IPS DF 4.7 (cell line): ENCODE data around the gene DAB2IP.

Source experiments
- DNase-seq: peaks from one replicate; pipeline ENCODE4 v3.0.0-alpha.2; 2013; ENCODE audit warnings: low spot score; ENCODE audit errors: extremely low read depth

The DAB2IP gene

DNA sequence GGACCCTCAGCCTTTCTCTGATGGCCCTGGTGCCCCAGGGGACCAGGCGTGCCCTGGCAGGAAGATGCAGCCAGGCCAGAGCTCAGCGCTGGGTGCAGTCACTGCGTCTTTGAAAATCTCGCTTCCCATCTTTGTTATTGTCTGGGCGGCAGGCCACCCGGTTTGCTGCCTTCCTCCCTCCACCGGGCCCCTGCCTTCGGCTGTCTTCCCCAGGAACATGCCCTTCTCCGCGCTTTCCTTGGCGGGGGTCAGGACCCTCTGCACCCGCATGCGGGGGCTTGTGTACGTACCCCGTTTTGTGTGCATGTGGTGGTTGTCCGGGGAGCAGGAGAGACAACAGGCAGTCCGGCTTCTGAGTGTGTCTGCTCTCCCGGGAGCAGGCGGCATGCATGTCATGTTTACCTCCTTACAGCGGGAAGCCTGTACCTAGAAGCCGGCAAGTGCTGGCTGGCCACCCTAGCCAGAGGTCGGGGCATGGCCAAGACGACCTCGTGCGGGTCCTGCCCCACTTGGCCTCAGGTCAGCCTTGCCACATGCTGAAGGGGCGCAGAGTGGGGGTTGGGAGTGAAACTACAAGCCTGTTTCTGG, 49.5 kb downstream of the DAB2IP start:
- no peak for DNase-seq

DNA sequence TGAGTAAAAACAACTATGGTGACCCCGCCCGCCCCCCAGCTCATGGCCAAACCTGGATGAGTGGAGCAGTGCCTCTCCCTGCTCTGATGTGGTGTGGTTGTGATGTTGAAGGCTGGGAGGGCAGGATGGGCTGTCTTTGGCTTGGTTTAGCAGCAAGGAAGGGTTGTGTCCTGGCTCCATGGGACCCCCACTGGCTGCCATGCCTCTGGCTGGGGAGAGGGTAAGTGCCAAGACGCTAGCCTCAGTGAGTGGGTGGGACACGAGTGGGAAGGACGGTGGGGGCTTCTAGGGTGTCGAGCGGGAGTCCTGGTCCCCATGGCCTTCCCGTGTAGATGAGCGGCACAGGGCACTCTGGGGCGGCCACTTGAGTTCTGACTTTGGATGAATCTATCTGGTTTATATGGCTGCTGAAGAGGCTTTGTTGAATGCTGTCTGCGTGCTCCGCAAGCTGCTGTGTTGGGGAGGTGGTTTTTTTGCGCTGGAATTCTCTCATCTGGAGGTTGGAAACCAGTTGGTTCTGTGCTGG, 50.4 kb downstream of the DAB2IP start:
- DNase-seq, result no peak

DNA sequence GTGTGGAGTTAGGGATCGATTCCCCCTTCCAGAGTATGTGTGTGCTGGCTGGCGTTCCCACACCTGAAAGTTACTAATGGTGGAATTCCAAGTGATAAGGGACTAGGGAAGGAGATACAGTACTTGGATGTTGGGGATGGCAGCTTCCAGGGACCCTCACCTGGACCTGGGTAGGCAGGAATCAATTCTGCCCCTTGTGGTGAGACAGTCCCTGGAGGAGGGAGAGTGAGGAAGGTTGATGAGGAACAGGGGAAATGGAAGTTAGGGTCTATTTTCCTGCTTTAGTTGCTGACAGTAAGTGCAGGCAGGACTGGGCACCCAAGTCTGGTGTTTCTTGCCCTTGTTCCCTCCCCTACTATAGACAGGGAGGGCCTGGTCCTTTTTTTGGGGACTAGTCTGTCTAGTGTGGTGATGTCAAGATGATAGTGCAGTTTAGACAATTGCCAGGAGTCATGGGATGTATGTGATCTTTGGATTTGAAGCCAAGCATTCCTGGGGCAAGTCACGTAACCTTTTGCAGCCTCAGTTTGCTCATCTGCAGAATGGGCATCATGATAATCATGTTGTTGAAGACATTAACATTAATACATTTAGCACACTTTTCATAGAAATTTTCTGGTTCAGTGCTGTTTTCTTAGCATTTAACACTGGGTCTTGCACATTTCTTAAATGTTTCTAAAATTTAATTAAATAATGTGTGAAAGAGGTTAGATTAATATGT, 51.7 kb downstream of the DAB2IP start:
- DNase-seq, result no peak

DNA sequence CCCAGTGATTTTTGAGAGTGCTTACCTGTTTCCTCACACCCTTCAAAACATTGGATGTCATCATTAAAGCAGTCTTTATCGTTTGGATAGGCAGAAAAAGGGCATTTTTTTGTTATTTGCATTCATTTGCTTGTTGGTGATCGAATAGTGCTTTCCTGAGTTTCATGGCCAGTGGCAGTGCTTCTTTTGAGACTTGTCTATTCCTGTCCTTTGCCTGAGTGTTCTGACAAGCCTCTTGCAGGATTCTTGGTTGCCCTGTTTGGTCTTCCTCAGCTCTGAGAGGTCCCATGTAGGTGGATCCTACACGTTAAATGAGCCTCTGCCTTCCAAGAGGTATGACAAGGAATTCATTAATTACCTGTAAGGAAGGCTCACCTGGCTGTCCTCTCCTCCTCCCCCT, 52.8 kb downstream of the DAB2IP start:
- DNase-seq, result no peak

- no peak for DNase-seq
Observed at GRCh38 chr9:121706149-121706750, 54.8 kb downstream of the DAB2IP start.

DNA sequence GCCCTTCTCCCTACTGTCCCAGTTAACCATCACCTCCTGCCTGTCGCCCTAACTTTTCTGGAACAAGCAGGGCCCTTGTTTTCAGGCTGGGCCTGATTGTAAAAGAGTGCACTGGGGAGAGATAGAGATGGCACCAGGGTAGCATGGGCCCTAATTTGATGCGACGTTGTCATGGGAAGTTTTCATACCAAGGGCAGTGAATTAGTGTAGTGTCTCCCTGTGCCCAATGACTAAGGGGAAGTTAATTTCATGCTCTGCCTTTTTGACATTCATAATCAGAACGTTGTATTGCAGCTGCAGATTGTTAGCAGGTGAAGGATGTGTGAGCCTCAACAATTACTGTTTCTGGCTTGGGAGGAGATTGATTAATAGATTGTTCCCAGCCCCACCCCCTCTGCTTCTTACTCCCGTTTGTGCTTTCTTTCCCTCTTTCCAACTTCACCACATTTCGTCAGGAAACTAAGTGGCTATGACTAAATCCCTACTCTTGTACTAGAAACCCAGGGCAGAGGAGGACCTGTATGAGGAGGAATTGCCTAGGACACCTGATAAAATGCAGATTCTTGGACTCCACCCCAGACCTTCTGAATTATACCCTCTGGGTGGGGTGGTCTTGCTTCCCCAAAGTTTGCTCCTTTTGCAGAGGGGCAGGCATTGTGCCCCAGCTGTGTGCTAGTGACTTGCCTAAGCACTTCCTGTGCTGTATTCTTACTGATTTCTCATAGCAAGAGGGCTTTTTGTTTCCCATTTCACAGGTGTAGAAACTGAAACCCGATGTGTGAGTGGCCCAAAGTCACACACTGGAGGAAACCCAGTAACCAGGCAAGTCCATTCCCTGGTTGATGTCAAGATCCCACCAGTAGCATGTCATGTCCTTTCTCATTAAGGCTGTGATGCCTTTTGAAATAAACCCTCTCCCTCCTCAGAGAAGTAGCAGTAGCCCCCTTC, 56.3 kb downstream of the DAB2IP start:
- no peak for DNase-seq

DNA sequence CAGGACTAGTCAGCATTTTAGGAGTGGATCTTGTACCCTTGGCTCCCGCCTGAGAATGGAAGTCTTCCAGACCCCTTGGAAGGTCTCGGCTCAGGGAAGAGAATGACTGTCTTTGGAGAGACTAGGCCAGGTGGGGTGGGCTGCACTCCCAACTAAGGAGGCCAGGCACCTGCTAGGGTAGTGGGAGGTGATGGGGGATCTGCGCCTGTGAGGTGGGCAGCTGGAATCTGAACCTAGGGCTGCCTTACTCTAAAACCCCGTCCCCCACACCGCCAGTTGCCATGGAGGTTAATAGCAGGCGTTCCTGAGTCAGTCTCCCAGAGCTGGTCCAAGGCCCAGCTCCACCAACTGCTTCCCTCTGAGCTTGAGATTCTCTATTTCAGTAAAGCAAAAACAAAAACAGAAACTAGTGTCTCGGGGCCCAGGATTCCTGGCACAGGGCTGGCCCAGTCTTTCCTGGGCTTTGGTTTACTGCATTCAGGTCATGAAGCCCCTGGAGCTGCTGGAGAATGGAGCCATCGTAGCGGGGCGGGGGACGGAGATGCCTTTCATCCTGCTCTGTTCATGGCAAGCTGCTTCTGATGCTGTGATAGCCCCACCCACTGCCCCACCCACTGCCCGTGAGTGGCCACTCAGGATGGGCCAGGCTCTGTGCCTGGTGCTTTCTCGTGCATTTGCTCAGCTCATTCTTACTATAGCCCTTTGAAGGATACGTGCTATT, 57.5 kb downstream of the DAB2IP start:
- DNase-seq, result no peak

GRCh38 chr9:121709798-121710197, 58.4 kb downstream of the DAB2IP start:
- DNase-seq, result no peak

DNA sequence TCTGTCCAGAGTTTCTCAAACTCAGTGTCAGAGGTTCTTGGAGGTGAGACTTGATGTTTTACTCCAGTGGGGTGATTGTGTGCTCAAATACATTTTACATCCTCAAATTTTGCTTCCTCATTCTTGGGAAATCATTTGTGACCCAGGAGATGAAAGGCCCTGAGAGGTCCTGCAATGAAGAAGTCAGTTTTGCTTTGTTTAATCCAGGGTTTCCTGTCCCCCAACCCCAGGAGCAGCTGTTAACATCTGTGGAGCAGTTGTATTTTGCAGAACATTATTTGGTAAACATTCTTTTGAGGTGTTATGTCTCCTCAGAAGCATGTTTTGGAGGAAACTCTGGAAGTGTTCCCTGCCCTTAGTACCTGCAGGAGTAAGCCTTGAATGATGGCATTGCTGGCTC, 59.8 kb downstream of the DAB2IP start:
- DNase-seq, result no peak

DNA sequence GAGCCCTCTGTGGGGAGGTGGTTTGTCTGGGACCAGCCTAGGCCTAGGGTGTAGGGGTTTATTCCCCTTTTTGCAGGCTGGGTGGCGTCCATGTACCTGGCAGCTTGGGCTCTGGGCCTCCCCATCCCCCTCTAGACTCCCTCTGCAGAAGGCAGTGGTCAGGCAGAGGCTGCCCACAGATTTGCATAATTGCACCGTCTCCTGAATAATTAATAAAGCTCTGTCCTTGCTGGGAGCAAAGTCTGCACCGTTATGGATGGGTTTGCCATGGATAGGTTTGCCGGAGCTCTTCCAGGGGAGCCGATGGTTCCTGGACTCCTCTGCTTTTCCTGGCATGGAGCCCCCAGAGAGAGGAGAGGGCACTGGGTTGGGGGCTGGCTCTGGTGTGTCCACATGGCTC, 60.4 kb downstream of the DAB2IP start:
- no peak for DNase-seq

DNA sequence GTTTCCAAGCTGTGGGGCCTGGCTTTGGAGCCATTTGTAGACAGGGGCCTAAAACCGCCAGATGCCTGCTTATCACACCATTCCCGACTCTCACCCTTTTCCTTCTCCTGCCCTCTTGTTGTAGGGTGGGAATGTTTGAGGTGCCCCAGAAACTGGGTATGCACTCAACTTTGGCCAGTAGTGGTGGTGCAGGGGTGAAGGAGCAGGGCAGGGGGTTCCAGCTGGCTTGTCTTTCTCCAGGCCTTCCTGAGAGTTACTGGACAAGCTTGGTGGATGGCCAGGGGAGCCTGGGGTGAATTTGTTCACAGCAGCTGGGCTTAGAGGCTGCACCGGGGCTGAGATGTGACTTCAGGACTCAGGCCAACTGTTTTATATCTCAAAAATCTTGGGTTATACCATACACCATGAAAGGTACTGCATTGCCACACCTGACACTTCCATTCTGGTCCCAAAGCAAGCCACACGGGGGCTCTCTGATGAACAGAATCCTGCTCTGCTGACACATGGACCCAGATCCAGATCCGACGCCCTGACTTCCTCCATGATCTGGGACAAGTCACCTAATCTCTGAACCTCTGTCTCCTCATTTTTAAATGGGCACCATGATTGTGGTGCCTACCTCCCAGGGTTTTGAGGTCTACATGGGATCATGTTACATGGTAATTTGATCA, 62.1 kb downstream of the DAB2IP start:
- no peak for DNase-seq

DNA sequence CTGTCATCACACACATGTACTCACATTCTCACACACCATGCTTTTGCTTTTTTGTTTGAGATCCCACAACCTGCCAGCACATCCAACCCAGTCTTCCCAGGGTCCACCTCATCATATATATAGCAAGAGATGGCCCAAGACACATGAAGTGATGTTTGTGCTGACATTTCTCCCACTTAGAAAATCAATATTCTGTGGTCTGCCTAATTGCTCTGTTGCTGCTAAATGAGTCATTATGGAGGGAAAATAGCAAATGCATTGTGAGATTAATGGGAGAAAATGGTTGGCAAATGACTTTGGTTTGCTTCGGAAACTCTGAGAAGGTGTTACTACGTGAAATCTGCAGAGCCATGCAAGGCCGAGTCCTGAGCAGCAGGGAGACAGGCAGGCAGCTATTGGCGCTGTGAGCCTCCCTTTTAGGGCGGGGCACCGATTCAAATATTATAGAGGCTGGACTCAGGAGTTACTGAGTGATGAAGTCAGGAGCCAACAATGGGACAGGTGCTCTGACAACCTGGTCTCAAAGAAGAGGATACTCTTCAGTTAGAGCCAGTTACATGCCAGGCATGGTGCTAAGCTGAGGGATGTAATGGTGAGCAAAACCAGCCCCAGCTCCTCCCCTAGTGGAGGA, 62.8 kb downstream of the DAB2IP start:
- DNase-seq, result no peak

- no peak for DNase-seq
Observed at GRCh38 chr9:121714873-121715272, 63.4 kb downstream of the DAB2IP start.

DNA sequence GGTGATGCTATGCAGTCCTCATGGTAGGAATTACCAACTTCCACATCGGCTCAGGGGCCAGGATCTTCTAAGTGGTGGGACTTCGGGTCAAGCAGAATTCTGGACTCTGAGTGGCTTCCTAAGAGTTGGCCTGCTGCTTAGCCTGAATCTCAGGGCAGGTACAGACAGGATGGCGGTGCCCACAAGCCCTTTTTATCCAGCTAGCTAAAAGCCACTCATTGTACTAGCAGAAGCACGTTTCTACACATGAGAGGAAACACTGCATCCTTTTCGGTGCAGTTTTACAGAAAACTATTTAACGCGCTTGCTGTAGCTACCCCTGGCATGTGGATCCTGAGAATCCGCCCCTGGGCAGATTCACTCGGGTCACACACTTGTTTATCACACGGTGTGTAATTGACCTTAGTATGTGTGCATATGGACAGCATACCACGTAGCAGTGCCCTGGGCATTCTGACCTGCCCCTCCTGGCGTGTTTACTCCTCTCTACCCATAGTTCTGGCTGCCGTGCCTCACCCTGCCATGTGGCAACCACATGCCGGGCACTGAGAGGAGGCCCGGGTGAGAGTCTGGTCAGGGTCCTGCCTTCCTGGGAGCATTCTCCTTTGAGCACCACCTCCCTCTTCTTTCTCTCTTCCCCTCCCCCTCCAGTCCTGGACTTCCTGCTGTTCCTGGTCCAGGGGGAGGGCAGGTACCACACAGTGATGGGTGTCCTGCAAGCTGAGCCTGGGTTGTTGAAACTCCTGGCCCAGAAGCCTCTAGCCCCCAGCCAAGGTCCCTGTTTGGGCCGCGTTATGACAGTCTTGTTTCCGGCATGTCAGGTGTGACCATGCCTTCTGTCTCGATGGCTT, 65.9 kb downstream of the DAB2IP start:
- DNase-seq, result no peak

DNA sequence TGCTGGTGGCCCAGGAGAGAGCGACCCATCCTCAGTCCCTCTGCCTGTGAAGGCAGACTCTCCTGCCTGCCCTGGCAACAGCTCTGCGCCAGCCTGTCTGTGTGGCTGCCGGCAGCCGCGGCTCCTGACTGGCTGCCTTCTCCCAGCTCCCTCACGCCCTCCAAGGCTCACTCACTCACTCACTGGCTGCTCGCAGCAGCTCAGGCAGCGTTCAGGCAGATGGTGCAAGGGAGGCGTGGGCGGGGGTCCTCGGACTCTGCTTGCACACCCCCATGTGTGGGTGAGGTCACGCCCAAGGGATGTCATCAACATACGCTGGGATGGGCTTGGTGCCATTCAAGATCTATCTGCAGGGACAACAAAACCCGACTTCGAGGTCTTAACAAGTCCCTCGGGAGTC, 66.7 kb downstream of the DAB2IP start:
- DNase-seq, result no peak

GRCh38 chr9:121718501-121718900, 67.1 kb downstream of the DAB2IP start:
- DNase-seq, result no peak

- no peak for DNase-seq
Observed at GRCh38 chr9:121720311-121721057, 69.0 kb downstream of the DAB2IP start.

GRCh38 chr9:121721058-121721350, 69.6 kb downstream of the DAB2IP start:
- DNase-seq, result no peak
